GM19238 (cell line): ENCODE results near the gene IRF7.
"Not testable (repeated sequence)": the region's sequence is repeated elsewhere in the genome, so short reads cannot be mapped to it uniquely, and the experiment has no call there.

Experiments
- DNase-seq: peaks from one replicate; pipeline ENCODE4 v3.0.0; 2011; ENCODE audit warnings: low spot score; ENCODE audit not compliant: insufficient read length

The IRF7 gene

DNA sequence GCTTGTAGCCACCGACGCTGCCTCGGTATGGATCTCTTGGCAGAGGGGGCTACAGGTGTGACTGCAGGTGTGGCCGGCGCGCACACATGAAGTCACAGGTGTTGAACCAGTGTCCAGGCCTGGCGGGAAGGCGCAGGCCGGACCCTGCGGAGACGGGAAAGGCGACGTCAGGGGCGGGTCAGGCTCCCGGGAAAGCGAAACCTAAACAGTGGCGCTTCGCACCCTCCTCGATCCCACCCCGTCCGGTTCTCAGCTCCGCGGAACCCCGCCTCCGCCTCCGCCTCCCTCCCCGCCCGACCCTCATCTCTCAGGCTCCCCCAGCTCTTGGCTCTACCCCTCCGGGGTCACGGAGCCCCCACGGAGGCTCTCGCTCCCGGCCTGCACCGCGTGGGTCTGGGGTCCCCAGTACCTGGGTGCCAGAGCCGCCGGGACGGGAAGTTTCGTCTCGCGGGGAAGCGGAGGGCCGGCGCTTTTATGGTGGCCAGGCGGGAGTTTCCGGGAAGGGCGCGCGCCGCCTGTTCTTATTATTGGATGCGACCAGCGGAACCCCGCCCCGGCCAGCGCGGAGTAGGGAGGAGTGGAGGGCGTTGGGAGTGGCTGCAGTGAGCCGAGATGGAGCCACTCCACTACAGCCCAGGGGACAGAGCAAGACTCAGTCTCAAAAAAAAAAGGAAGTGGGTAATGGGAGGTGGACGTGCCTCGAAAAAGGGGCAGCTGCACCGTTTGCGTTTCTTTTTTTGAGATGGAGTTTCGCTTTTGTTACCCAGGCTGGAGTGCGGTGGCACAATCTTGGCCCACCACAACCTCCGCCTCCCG lies at the start of gene IRF7:
Gene IRF7, minus strand, starts transcription at position 447 of the 816 bp plus-strand sequence. CDS start 586 bp downstream, outside the sequence.
- DNase-seq, result peak; percentile 98

DNA sequence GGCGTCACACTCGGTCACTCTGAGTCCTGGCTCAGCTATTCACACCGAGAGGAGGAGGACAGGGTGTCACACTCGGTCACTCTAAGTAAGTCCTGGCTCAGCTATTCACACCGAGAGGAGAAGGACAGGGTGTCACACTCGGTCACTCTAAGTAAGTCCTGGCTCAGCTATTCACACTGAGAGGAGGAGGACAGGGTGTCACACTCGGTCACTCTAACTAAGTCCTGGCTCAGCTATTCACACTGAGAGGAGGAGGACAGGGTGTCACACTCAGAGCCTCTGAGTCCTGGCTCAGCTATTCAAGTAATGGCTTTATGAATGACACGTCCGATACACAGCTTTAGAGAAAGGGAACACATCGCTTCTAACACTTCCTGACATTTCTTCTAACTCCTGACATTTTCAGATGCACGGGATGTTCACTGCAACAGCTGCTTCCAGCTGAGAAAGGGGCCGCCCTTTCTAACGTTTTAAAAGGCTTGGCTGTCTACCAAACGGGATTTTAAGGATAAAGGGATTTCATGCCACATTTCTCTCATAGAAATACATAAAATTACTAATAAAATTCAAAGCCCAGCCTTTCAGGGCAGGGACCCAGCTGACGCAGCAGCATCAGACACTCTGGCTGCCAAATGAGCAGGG lies 49.4 kb upstream of the IRF7 start:
- no peak for DNase-seq

DNA sequence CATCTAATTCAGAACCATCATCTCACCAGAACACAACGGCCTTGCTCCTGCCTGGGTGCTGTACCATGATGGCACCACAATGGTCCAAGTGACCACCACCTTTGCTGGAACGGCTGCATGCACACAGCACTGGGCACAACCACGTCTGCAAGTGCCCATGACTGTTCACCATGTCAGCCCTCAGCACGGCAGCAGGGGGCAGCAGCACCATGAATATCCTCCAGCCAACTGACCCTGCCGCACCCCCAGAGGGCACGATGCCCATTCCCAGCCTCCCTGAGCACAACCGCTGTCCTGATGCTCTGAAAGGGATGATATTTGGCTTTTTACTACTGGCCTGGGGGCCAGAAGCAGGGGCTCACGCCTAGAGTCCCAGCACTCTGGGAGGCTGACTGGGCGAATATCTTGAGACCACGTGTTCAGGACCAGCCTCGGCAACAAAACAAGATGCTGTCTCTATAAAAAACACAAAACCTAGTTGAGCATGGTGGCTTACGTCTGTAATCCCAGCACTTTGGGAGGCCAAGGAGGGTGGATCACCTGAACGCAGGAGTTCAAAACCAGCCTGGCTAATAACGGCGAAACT lies 47.0 kb upstream of the IRF7 start:
- peak; percentile 72 for DNase-seq

DNA sequence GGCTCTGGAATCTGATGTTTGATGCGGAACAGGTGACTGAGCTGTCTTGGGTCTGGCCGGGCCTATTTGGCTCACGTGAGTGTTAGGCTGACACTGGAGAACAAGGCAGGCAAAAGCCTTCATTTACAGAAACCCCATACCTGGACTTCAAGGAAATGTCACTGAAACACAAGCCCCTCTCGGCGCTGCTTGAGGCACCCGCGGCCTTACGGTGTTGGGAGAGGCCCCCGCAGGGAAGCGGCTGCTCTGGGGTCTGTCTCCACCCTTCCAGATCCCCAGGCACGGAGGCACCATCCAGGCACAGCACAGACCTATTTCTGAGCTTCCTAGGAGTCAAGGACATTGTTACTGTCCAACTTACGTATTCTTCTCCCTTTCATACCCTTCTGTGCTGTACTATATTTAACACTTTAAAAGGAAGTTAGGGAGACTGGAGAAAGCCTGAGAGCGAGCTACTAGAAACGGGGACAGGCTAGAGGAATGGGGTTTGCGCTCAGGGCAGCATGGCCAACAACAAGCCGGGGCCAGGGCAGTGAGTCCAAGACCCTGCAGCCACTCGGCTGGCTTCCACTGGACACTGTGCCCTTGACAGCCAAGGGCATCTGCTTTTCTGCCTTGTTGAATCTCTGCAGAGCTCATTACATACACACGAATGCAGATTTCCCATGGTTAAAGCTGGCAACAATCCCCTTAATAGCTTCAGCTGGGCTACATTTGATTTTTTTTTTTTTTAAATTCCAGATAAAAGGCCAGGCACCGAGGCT lies 45.1 kb upstream of the IRF7 start:
- no peak for DNase-seq

DNA sequence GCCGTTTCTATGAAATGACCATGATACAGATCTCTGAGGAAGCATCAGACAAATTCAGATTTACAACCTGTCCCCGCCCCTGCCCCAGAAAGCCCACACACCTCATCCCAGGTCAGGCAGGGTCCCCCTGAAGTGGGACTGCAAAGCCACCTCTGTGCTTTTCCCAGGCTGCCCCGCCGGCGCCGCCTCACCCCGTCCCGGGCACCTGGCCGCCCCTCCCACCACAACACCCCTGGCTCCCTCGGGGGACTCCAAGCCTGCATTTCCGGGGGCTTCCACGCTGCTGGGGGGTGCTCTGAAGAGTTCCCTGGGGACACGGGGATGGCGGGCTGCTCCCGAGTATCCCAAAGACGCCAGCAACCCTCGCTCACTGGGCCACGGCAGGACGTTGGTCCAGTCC lies 44.5 kb upstream of the IRF7 start:
- no peak for DNase-seq

DNA sequence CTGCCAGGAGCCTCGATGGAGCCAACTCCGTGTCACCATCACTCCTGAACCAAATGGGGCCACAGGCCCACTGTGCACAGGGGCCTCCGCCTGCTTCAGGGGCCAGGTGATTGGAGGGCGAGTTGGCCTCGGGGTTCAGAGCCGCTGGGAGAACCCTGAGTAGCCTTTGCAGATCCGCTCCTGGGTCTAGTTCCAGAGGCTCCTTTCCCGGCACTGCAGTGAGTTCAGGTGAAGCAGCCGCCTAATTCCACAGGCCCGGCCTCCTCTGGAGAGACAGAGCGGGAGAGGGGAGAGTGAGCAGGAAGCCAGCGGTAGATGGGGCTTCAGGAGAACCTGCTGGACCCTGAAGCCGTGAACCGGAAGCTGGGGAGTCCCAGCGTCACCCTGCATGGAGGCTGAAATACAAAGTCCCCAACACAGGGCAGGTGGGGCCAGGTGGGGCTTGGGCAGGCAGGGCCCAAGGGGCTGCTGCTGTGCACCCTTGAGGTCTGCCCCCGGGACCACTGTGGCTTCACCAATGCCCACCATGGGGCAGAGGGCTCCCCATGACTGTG lies 43.9 kb upstream of the IRF7 start:
- DNase-seq, result no peak

DNA sequence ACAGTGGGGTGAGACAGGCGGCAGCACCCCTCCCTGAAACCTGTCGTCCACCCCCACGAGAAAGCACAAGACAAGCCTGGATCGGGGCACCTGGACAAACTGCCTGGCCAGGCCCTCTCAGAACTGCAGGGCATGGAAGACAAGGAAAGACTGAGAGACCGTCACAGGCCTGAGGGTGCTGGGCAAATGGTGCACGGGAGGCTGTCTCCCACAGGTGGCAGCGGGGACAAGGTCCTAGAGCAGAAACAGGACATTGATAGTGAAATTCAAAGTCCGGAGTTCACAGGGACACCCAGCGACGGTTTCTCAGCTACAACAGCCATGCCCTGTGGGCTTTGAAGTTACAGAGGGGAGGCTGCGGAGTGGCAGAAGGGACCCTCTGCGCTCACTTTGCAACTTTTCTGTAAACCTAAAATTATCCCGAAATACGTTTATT lies 42.0 kb upstream of the IRF7 start:
- no peak for DNase-seq

DNA sequence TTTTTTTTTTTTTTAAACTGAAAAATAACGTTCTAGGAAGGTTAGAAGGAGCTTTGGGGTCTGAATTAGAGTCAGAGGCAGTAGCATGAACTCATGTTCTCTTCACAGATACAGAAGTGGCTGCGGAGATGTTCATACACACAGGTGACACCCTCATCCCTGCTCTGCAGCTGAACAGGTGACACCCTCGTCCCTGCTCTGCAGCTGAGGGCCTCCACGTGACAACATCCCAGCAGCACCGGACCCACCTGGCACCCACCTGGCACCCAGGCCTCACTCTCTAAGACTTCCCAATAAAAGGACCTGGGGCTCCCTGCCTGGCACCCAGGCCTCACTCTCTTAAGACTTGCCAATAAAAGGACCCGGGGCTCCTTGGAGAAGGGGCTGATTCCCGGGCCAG lies 41.1 kb upstream of the IRF7 start:
- no peak for DNase-seq

DNA sequence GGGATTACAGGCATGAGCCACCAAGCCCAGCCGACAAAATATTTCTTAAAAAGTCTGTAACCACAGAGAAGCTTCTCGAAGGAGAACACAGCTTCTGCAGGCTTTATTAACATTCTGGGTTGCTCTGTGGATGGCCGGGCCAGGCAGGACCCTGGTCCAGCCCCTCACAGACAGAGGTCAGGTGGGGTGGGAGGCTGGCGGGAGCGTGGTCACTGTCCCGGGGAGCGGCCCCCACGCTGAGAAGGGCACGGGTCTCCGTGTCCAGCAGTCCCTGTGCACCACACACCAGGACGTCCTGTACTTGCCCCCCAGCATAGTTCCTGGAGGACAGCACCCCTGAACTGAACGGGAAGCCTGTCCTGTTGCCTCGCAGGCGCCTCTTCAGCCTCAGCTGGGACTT lies 40.7 kb upstream of the IRF7 start:
- DNase-seq, result no peak

DNA sequence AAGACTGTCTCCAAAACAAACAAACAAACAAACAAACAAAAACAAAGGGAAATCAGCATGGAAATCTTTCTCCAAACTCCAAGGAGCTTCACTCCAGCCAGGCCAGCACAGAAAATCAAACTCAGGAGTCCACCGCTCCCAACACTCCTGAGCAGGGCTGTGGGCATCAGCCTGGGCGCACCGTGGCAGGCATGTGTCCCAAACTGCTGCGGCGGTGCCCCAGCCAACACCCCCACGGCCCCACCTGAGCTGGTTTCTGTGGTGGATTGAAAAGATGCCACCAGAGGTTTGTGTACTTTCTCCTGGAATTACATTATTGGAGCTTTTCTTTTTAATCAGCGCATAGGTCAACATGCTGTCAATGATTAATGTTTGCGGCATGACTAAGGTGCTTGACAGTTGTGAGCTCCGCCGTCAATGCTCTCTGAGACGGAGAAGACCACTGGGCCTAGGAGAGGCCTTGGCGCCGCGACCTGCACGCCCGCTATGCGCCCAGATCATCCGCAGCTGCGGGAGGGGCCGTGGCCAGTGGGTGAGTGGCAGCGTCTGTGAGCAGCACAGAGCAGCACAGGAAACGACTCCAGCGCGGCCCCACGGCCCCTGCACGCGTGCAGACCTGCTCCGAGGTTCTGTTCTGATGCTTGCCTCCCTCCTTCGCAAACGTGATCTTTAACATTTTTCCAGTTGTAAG lies 39.4 kb upstream of the IRF7 start:
- DNase-seq, result no peak

DNA sequence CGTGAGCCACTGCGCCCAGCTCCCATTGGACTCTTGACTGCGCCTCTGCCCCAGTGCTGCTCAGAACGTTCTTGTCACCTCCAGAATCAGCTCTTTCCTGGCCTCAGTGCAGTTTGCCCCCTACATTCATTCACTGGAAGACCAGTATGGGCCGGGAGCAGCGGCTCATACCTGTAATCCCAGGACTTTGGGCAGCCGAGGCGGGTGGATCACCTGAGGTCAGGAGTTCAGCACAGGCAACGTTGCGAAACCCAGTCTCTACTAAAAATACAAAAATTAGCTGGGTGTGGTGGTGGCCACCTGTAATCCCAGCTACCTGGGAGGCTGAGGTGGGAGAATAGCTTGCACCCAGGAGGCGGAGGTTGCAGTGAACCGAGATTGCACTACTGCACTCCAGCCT lies 38.7 kb upstream of the IRF7 start:
- DNase-seq, result not testable (repeated sequence)

DNA sequence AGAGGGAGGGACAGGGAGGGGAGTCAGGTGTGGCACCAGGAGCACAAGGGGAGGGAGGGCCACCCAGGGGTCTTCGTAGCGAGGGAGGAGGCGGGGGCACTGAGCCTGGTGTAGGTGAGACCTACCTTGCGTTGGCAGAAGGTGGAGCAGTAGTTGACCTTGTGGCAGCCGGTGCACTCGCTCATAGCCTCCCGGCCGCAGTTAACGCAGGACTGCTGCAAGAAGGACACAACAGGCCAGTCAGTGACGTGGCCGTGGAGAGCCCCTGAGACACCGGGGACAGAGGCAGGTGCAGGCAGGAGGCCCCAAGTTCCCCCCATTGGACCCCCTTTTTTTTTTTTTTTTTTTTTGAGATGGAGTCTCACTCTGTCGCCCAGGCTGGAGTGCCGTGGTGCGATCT lies 38.1 kb upstream of the IRF7 start:
- DNase-seq, result no peak

DNA sequence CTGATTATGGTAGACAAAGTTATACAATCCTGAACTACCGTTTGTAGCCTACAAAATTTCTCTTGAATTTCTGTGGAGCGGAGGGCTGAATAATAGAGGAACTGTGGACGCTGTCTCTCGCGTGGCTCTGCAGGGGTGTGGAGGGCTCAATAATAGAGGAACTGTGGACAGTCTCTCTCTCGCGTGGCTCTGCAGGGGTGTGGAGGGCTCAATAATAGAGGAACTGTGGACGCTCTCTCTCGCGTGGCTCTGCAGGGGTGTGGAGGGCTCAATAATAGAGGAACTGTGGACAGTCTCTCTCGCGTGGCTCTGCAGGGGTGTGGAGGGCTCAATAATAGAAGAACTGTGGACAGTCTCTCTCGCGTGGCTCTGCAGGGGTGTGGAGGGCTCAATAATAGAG lies 37.4 kb upstream of the IRF7 start:
- DNase-seq, result not testable (repeated sequence)

DNA sequence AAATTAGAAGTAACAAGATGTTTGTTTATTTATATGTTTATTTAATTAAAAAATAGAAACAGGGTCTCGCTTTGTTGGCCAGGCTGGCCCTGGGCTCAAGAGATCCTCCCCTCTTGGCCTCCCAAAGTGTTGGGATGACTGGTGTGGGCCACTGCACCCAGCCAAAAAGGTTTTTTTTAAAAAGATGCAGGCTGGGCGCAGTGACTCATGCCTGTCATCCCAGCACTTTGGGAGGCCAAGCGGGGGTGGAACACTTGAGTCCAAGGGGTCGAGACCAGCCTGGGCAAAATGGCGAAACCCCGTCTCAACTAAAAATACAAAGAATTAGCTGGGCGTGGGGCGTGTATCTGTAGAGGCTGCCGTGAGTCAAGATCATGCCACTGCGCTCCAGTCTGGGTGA lies 34.7 kb upstream of the IRF7 start:
- DNase-seq, result no peak

DNA sequence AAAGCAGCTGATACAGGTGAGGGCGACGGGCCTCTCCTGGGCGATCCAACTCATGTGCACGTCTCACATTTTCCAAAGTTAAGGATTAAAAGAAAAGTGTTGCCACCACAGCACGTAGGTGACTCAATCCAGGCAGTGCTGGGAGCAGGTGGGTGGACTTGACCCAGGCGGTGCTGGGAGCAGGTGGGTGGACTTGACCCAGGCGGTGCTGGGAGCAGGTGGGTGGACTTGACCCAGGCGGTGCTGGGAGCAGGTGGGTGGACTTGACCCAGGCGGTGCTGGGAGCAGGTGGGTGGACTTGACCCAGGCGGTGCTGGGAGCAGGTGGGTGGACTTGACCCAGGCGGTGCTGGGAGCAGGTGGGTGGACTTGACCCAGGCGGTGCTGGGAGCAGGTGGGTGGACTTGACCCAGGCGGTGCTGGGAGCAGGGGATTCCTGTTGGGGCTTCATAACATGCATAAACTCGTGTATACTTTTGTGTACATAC lies 32.0 kb upstream of the IRF7 start:
- DNase-seq, result not testable (repeated sequence)

DNA sequence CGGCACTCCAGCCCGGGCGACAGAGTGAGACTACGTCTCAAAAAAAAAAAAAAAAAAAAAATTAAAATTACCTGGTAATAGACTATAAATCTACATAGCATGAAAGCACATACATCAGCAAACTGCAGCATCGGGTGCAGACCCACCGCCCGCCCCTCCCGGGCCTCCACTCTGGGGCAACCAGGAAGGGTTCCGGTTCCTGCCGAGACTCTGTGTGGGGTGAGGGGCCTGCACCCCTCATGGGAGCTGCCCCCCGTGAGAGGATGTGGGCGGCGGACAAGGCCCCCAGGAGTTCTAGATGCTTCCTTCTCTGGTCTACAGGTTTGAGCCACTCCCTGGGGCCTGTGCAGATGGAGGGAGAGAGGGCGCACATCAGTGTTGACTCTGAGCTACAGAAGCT lies 30.5 kb upstream of the IRF7 start:
- no peak for DNase-seq

DNA sequence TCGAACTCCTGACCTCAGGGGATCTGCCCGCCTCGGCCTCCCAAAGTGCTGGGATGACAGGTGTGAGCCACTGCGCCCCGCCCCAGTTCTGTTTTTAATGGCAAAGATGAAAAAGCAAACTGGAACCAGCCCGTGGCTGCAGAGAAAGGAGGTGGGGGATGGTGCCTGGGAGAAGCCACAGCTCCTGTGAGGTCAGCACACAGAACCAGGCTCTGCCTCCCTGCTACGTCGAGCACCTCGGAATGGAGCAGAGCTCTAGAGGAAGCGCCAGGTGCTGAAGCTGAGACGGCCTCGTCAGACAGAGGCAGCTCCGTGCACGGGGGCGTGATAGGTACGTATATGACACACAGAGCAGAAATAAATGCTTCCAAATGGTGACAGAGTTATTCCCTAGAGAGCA lies 29.8 kb upstream of the IRF7 start:
- peak; percentile 61 for DNase-seq

DNA sequence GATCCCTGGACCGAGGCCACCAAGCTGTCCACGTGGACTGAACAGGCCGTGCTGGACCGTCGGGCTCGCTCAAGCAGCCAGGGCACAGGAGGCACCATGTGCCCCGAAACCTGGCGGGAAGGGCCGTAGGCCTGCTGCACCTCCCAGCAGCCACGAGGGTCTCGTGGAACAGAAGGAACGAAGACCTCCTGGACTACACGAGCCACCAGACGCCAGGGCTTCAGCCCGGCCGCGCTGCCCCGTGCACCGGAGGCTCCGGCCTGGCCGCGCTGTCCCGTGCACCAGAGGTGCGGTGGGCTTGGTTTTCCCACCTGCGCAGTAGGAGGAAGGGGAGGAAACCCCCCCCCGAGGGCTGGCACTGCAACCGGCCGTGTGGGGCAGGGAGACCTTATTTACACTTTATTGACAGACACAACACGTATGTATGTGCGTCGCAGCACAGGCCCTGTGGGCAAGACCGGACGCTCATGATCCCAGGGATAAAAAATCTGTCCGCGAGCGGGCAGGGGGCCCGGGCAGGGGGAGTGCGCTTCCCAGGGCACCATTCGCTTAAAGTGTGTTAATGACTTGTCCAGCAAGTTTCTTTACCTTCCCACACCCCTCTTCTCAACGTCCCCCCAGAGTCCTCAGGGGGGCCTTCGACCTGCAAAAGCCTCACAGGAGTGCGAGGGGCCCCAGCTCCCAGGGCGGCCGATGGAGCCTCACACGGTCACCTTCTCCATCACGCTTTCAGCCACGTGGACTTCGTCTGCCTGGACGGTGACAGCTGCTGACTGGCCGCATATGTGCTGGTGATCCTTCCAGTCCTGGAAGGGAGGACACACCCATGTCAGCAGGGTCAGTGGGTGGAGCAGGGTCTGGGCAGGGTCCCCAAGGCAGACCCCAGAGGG lies 28.3 kb upstream of the IRF7 start:
- DNase-seq, result no peak

DNA sequence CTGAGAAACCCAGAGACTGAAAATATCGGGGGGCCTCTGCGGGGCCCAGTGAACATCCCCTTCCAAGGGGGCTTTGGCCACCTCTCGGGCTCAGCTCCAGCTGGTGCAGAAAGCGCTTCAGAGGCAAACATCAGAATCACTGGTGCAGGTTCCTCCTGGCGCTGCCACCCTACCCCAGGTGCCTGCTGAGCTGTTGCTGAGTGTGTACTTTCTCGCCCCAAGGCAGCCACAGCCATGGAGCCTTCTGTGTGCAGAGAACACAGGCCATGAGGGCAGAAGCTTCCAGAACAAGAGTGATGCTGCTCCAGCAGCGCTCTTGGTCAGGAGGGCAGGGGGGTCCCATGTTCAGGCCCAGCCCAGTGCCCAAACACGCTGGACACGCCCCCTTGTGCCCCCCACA lies 27.6 kb upstream of the IRF7 start:
- DNase-seq, result no peak
